Thoracic aorta (tissue), 2 donors: ENCODE data around the gene CNOT6L. TPM values are rescaled to one million over a fixed set of nuclear protein-coding genes. Genes with fewer than 3 reads are reported as not detected.

Source experiments
- ATAC-seq: fragments of 150-250 bp; one replicate; pipeline ENCODE4 v1.8.0; 2017; ENCODE audit warnings: low read depth; ENCODE audit not compliant: insufficient number of reproducible peaks, low FRiP score
- DNase-seq: peaks from one replicate; pipeline ENCODE4 v3.0.0-alpha.2; 2020; ENCODE audit warnings: low spot score
- H3K27ac ChIP-seq, 2 donors: fragments of 200-600 bp; sonication (generic); 1 replicate in 1 of 2; 2 replicates in 1 of 2; pipeline ENCODE4 v1.5.1; 2016; ENCODE audit warnings: mild to moderate bottlenecking in 2 of 2, moderate library complexity in 2 of 2
- H3K27me3 ChIP-seq: fragments of 200-600 bp; sonication (generic); replicated peaks from 2 replicates; pipeline ENCODE4 v1.6.0; 2016; ENCODE audit warnings: mild to moderate bottlenecking; ENCODE audit not compliant: insufficient read depth
- H3K36me3 ChIP-seq: fragments of 200-600 bp; sonication (generic); one replicate; pipeline ENCODE4 v1.5.1; 2016
- H3K4me1 ChIP-seq, 2 donors: fragments of 200-600 bp; sonication (generic); 1 replicate in 1 of 2; 2 replicates in 1 of 2; pipeline versions ENCODE4 v1.5.1 to v1.6.0; 2016; ENCODE audit warnings: low read depth in 2 of 2, mild to moderate bottlenecking in 1 of 2; ENCODE audit not compliant: control insufficient read depth in 1 of 2
- H3K4me3 ChIP-seq: fragments of 200-600 bp; sonication (generic); 2 replicates; pipeline ENCODE4 v1.5.1; 2016; ENCODE audit warnings: mild to moderate bottlenecking
- H3K9me3 ChIP-seq: fragments of 200-600 bp; sonication (generic); 2 replicates; pipeline ENCODE4 v1.5.1; 2016
- CTCF ChIP-seq: fragments of 200-600 bp; sonication (generic); IDR thresholded peaks from one replicate; pipeline ENCODE4 v1.5.1; 2019; ENCODE audit warnings: antibody characterized with exemption
- total RNA-seq, 2 donors: library from RNA; depleted of rRNA; stranded (reverse); fragments of >200 nt; gene quantifications; one replicate each; pipeline versions ENCODE4 v1.1.0 to v1.2.3, GENCODE V29; 2016

The CNOT6L gene
- total RNA-seq, 2 donors from 2014 or later = 22.9 to 39.9 TPM

GRCh38 chr4:77820649-77821561, 1.7 kb upstream of the CNOT6L start:
- DNase-seq = no peak
- Histone ChIP-seq H3K4me1 (peaks cover 22 to 27% of the 10 kb centered on the region in 2 donors), H3K27ac (peak overlapping the region; percentile 98 to 100), H3K36me3 (no peaks in the 10 kb centered on the region), H3K4me3 (peak overlapping the region; percentile 100), H3K27me3 (no peaks in the 10 kb centered on the region), H3K9me3 (no peaks in the 10 kb centered on the region)
- TF ChIP-seq CTCF = no peak
- no peak for ATAC-seq

- DNase-seq (peak; percentile 64), ATAC-seq (peak; percentile 71)
- Histone ChIP-seq H3K27me3 (no peaks in the 10 kb centered on the region), H3K27ac (peak overlapping the region; percentile 98 to 100), H3K36me3 (no peaks in the 10 kb centered on the region), H3K4me3 (peak overlapping the region; percentile 100), H3K4me1 (peaks cover 30 to 35% of the 10 kb centered on the region in 2 donors), H3K9me3 (no peaks in the 10 kb centered on the region)
- TF ChIP-seq CTCF = no peak
Observed at GRCh38 chr4:77819843-77820648, 878 bp upstream of the CNOT6L start.

GRCh38 chr4:77819404-77819842, 255 bp upstream of the CNOT6L start:
- no peak for TF ChIP-seq CTCF
- H3K27me3 ChIP-seq = no peaks in the 10 kb centered on the region

GRCh38 chr4:77818073-77818601, 1.0 kb downstream of the CNOT6L start:
- DNase-seq (peak; percentile 10), ATAC-seq (peak; percentile 51)
- no peaks in the 10 kb centered on the region for H3K9me3 ChIP-seq
- H3K27ac ChIP-seq = peak overlapping the region; percentile 98 to 100
- H3K27me3 ChIP-seq = no peaks in the 10 kb centered on the region
- H3K36me3 ChIP-seq = no peaks in the 10 kb centered on the region
- TF ChIP-seq CTCF = peak; percentile 49
- peak overlapping the region; percentile 100 for H3K4me3 ChIP-seq
- peaks cover 35 to 47% of the 10 kb centered on the region in 2 donors for H3K4me1 ChIP-seq

More at GRCh38 chr4:77819404-77819842, 255 bp upstream of the CNOT6L start:
- peak overlapping the region; percentile 98 to 100 for H3K27ac ChIP-seq
- peak overlapping the region; percentile 100 for H3K4me3 ChIP-seq
- DNase-seq (no peak), ATAC-seq (no peak)
- H3K4me1 ChIP-seq = peaks cover 35 to 40% of the 10 kb centered on the region in 2 donors
- no peaks in the 10 kb centered on the region for H3K9me3 ChIP-seq
- H3K36me3 ChIP-seq = no peaks in the 10 kb centered on the region
